GM18520 (cell line): ENCODE measurements around the gene AFF1.
"Not testable (repeated sequence)": the region's sequence is repeated elsewhere in the genome, so short reads cannot be mapped to it uniquely, and the experiment has no call there.

ENCODE experiments used
- ATAC-seq: cut with Tn5 transposase; IDR thresholded peaks from one replicate; pipeline ENCODE4 v1.9.1; 2021; ENCODE audit not compliant: unreplicated experiment

The AFF1 gene

GRCh38 chr4:87077914-87078585, 143.2 kb downstream of the AFF1 start:
- ATAC-seq: no peak

GRCh38 chr4:87078987-87079486, 144.2 kb downstream of the AFF1 start:
- no peak for ATAC-seq

- ATAC-seq: no peak
Measured at GRCh38 chr4:87079967-87080366, 145.2 kb downstream of the AFF1 start.

- no peak for ATAC-seq
Measured at GRCh38 chr4:87080462-87080861, 145.7 kb downstream of the AFF1 start.

- ATAC-seq: no peak
Measured at GRCh38 chr4:87081826-87082225, 147.0 kb downstream of the AFF1 start.

GRCh38 chr4:87085732-87086131, 150.9 kb downstream of the AFF1 start:
- ATAC-seq: not testable (repeated sequence)

GRCh38 chr4:87086143-87086805, 151.5 kb downstream of the AFF1 start:
- ATAC-seq: no peak

- no peak for ATAC-seq
Measured at GRCh38 chr4:87087015-87087414, 152.2 kb downstream of the AFF1 start.

GRCh38 chr4:87087420-87087819, 152.6 kb downstream of the AFF1 start:
- no peak for ATAC-seq

GRCh38 chr4:87088186-87088585, 153.4 kb downstream of the AFF1 start:
- ATAC-seq: no peak

GRCh38 chr4:87089368-87089767, 154.6 kb downstream of the AFF1 start:
- no peak for ATAC-seq

- ATAC-seq: no peak
Measured at GRCh38 chr4:87090305-87090704, 155.5 kb downstream of the AFF1 start.

GRCh38 chr4:87092389-87093141, 157.8 kb downstream of the AFF1 start:
- no peak for ATAC-seq

- peak; percentile 72 for ATAC-seq
Measured at GRCh38 chr4:87093443-87094123, 158.8 kb downstream of the AFF1 start.

GRCh38 chr4:87097075-87097474, 162.3 kb downstream of the AFF1 start:
- no peak for ATAC-seq

- ATAC-seq: no peak
Measured at GRCh38 chr4:87100168-87100567, 165.4 kb downstream of the AFF1 start.

- ATAC-seq: no peak
Measured at GRCh38 chr4:87101543-87102199, 166.9 kb downstream of the AFF1 start.

GRCh38 chr4:87103086-87103485, 168.3 kb downstream of the AFF1 start:
- ATAC-seq: no peak

- ATAC-seq: no peak
Measured at GRCh38 chr4:87103691-87104187, 168.9 kb downstream of the AFF1 start.

GRCh38 chr4:87105101-87105845, 170.5 kb downstream of the AFF1 start:
- ATAC-seq: no peak
